HepG2 (cell line): Measurements from ENCODE around the gene EFNB1. TPM values are rescaled to one million over a fixed set of nuclear protein-coding genes. Genes with fewer than 3 reads are reported as not detected.

Source experiments
- ATAC-seq: fragments of 200-7000 bp; cut with Tn5 transposase; 3 replicates; pipeline ENCODE4 v1.9.1; 2020; ENCODE audit warnings: mild to moderate bottlenecking, moderate library complexity
- BruUV-seq: library from RNA; stranded (reverse); fragments of 400-500 nt; replicated peaks from 2 replicates; lab custom pipeline; 2021; lab: Mats Ljungman, UMichigan
- CTCF ChIA-PET: fragments of 300-600 bp; formaldehyde crosslinking; extraction: SDS; loops from one replicate; lab custom pipeline; 2021; ENCODE audit warnings: low total read pairs, inconsistent platforms, low intra/inter-chr PET ratio; lab: Yijun Ruan, JAX
- POLR2A ChIA-PET: fragments of 350-600 bp; sonication (Branson Sonifier 250); formaldehyde crosslinking; loops from one replicate; lab custom pipeline; 2020; ENCODE audit warnings: antibody characterized with exemption, inconsistent platforms; lab: Yijun Ruan, JAX
- DNase-seq: peaks from one replicate; pipeline ENCODE4 v3.0.0-alpha.2; 2015; ENCODE audit warnings: low spot score
- FAIRE-seq: peaks from 3 replicates; lab custom pipeline; 2011; peaks lifted over from hg19 to GRCh38; lab: Jason Lieb, UNC
- H2AFZ ChIP-seq: one replicate; pipeline ENCODE4 v1.6.1; 2011; ENCODE audit warnings: low read length, inconsistent platforms
- H3K27ac ChIP-seq: fragments of 300-600 bp; 3 replicates; pipeline ENCODE4 v1.8.0; 2011; ENCODE audit warnings: mixed run types, mild to moderate bottlenecking, mixed read lengths, low read length, inconsistent platforms; ENCODE audit not compliant: insufficient read depth; ENCODE audit errors: extremely low read length
- H3K27me3 ChIP-seq, 2 experiments: fragments of 200-600 bp in 1 of 2; 2 replicates in 1 of 2; 3 replicates in 1 of 2; pipeline versions ENCODE4 v1.6.0 to v1.8.0; 2011; ENCODE audit warnings: low read length in 2 of 2, mild to moderate bottlenecking in 2 of 2, moderate library complexity in 2 of 2, inconsistent platforms in 1 of 2; ENCODE audit not compliant: insufficient read depth in 2 of 2, control insufficient read depth in 1 of 2
- H3K36me3 ChIP-seq, 2 experiments: fragments of 200-600 bp in 1 of 2; replicated peaks in 1 of 2; 2 replicates in 1 of 2; 3 replicates in 1 of 2; pipeline versions ENCODE4 v1.5.1 to v1.8.0; 2011; ENCODE audit warnings: low read length in 2 of 2, inconsistent platforms in 1 of 2; ENCODE audit not compliant: insufficient read depth in 2 of 2, control insufficient read depth in 1 of 2
- H3K4me1 ChIP-seq: 2 replicates; pipeline ENCODE4 v1.5.1; 2012; ENCODE audit warnings: low read length, inconsistent platforms; ENCODE audit not compliant: insufficient read depth
- H3K4me2 ChIP-seq: 2 replicates; pipeline ENCODE4 v1.6.0; 2011; ENCODE audit warnings: low read depth, low read length, inconsistent platforms
- H3K4me3 ChIP-seq, 3 experiments: fragments of 200-600 bp in 1 of 3; sonication (generic), shearing (Covaris generic) in 1 of 3; replicated peaks in 1 of 3; 2 replicates each; pipeline ENCODE4 v1.5.1; 2011 to 2016; ENCODE audit warnings: low read length in 3 of 3, inconsistent platforms in 2 of 3, low read depth in 2 of 3, mild to moderate bottlenecking in 2 of 3, control low read depth in 1 of 3, mixed read lengths in 1 of 3; ENCODE audit not compliant: insufficient read depth in 1 of 3
- H3K79me2 ChIP-seq: one replicate; pipeline ENCODE4 v1.6.1; 2011; ENCODE audit warnings: low read length, inconsistent platforms; ENCODE audit not compliant: insufficient read depth
- H3K9ac ChIP-seq: 2 replicates; pipeline ENCODE4 v1.6.0; 2011; ENCODE audit warnings: mild to moderate bottlenecking, low read depth, low read length, inconsistent platforms; ENCODE audit not compliant: insufficient read depth
- H3K9me3 ChIP-seq: 2 replicates; pipeline ENCODE4 v1.5.1; 2012; ENCODE audit warnings: mild to moderate bottlenecking, low read length
- H4K20me1 ChIP-seq: 2 replicates; pipeline ENCODE4 v1.6.0; 2011; ENCODE audit warnings: inconsistent platforms, mild to moderate bottlenecking, low read length, moderate library complexity; ENCODE audit not compliant: insufficient read depth
- CTCF ChIP-seq: sonication (generic); formaldehyde crosslinking; IDR thresholded peaks from 2 replicates; pipeline ENCODE4 v1.5.0; 2020; ENCODE audit warnings: mild to moderate bottlenecking, missing genetic modification reagents, moderate library complexity
- HES4 ChIP-seq: sonication (generic); formaldehyde crosslinking; IDR thresholded peaks from 2 replicates; pipeline ENCODE4 v1.9.0; 2021; ENCODE audit warnings: mild to moderate bottlenecking, missing genetic modification reagents, borderline replicate concordance
- IRF1 ChIP-seq: sonication (generic); formaldehyde crosslinking; IDR thresholded peaks from 2 replicates; pipeline ENCODE4 v1.4.0; 2020; ENCODE audit warnings: low read depth, mild to moderate bottlenecking, missing genetic modification reagents
- MLXIP ChIP-seq: sonication (generic); formaldehyde crosslinking; IDR thresholded peaks from 2 replicates; pipeline ENCODE4 v1.9.0; 2021; ENCODE audit warnings: missing genetic modification reagents, borderline replicate concordance
- MTA3 ChIP-seq: sonication (generic); formaldehyde crosslinking; IDR thresholded peaks from 2 replicates; pipeline ENCODE4 v1.4.0; 2020; ENCODE audit warnings: missing genetic modification reagents
- NFIB ChIP-seq: sonication (generic); formaldehyde crosslinking; IDR thresholded peaks from 2 replicates; pipeline ENCODE4 v1.9.0; 2021; ENCODE audit warnings: missing genetic modification reagents, mild to moderate bottlenecking, borderline replicate concordance
- NFRKB ChIP-seq: fragments of 450-650 bp; IDR thresholded peaks from 2 replicates; pipeline ENCODE4 v1.6.1; 2017
- SMAD3 ChIP-seq: sonication (generic); formaldehyde crosslinking; IDR thresholded peaks from 2 replicates; pipeline ENCODE4 v1.4.0; 2020; ENCODE audit warnings: missing genetic modification reagents
- U2AF1 ChIP-seq: fragments of 200-400 bp; formaldehyde crosslinking; optimal IDR thresholded peaks from 2 replicates; pipeline ENCODE3; 2017; ENCODE audit warnings: mild to moderate bottlenecking, low read depth, low read length
- ZBTB44 ChIP-seq: sonication (generic); formaldehyde crosslinking; IDR thresholded peaks from 2 replicates; pipeline ENCODE4 v1.4.0; 2020; ENCODE audit warnings: missing genetic modification reagents
- ZNF235 ChIP-seq: sonication (generic); formaldehyde crosslinking; IDR thresholded peaks from 2 replicates; pipeline ENCODE4 v1.8.1; 2023; ENCODE audit warnings: mild to moderate bottlenecking, missing genetic modification reagents, borderline replicate concordance
- ZNF484 ChIP-seq: sonication (generic); formaldehyde crosslinking; IDR thresholded peaks from 2 replicates; pipeline ENCODE4 v1.5.1; 2020; ENCODE audit warnings: mild to moderate bottlenecking, low read depth, missing genetic modification reagents, borderline replicate concordance
- ZNF501 ChIP-seq: sonication (generic); formaldehyde crosslinking; IDR thresholded peaks from 2 replicates; pipeline ENCODE4 v1.5.1; 2020; ENCODE audit warnings: mild to moderate bottlenecking, moderate library complexity, missing genetic modification reagents
- ZNF512 ChIP-seq: sonication (generic); formaldehyde crosslinking; IDR thresholded peaks from 2 replicates; pipeline ENCODE4 v1.4.0; 2020; ENCODE audit warnings: mild to moderate bottlenecking, missing genetic modification reagents
- ZNF660 ChIP-seq: sonication (generic); formaldehyde crosslinking; IDR thresholded peaks from 2 replicates; pipeline ENCODE4 v1.5.1; 2020; ENCODE audit warnings: mild to moderate bottlenecking, low read depth, missing genetic modification reagents, borderline replicate concordance
- ZNF816 ChIP-seq: sonication (generic); formaldehyde crosslinking; IDR thresholded peaks from 2 replicates; pipeline ENCODE4 v1.8.0; 2022; ENCODE audit warnings: missing genetic modification reagents, mild to moderate bottlenecking, borderline replicate concordance
- ZSCAN30 ChIP-seq: sonication (generic); formaldehyde crosslinking; IDR thresholded peaks from 2 replicates; pipeline ENCODE4 v1.5.0; 2020; ENCODE audit warnings: mild to moderate bottlenecking, missing genetic modification reagents
- WGBS: methylation state at CpG from one replicate; pipeline ENCODE4 v1.1.6; 2017; ENCODE audit warnings: low lambda C conversion rate; 5-methylcytosine and 5-hydroxymethylcytosine counted together
- in situ Hi-C: cut with HindIII; loops from 2 replicates; pipeline ENCODE4 v1.10.0; 2017; ENCODE audit warnings: low pct_unique_long_range_greater_than_20kb; ENCODE audit not compliant: extremely low pct_ligation_motif_present
- intact Hi-C: fragments of 100-400 bp; cut with micrococcal nuclease; formaldehyde crosslinking; loops from one replicate; pipeline ENCODE4 v1.10.0; 2022; ENCODE audit not compliant: unreplicated experiment
- polyA plus RNA-seq, 8 experiments: library from polyadenylated mRNA; depleted of rRNA in 3 of 8; stranded (reverse) in 7 of 8; unstranded in 1 of 8; fragments of >200 nt; fragmentation: Illumina TruSeq in 4 of 8; extraction: Trizol in 4 of 8; gene quantifications; 2 replicates each; pipeline versions ENCODE4 v1.2.1 to v1.2.3, GENCODE V29; 2011 to 2016; ENCODE audit warnings: low read depth in 4 of 8, missing spikeins in 1 of 8, mixed read lengths in 1 of 8; ENCODE audit not compliant: insufficient read depth in 1 of 8
- total RNA-seq, 5 experiments: library from RNA; depleted of rRNA; stranded (reverse); fragments of >200 nt; fragmentation: Illumina TruSeq; extraction: Trizol; gene quantifications; 2 replicates each; pipeline ENCODE4 v1.2.3, GENCODE V29; 2016; ENCODE audit warnings: low read depth in 1 of 5

EFNB1 gene
- total and polyA plus RNA-seq, 2 of the 13 experiments (the other 11 are each of a cell fraction or from before 2014, with no cell fraction given), result 4.0 to 4.1 TPM

- H3K4me1 ChIP-seq, result peaks cover 9% of the 10 kb centered on the region
- 41% methylated on average over 3 of the region's 3 CpGs for WGBS
- TF ChIP-seq SMAD3 (CRISPR knock-in tag), result no peak
- no peak for TF ChIP-seq IRF1 (CRISPR knock-in tag)
- no peak for TF ChIP-seq U2AF1
- no peak for TF ChIP-seq ZNF816 (CRISPR knock-in tag)
- TF ChIP-seq NFIB (CRISPR knock-in tag), result no peak
- no peak for TF ChIP-seq MLXIP (CRISPR knock-in tag)
- no peak for TF ChIP-seq MTA3
- TF ChIP-seq ZNF484 (CRISPR knock-in tag), result no peak
- no peak for TF ChIP-seq ZBTB44 (CRISPR knock-in tag)
- no peak for TF ChIP-seq ZSCAN30 (CRISPR knock-in tag)
- no peak for TF ChIP-seq ZNF501
- TF ChIP-seq HES4, result no peak
- TF ChIP-seq ZNF660 (CRISPR knock-in tag), result no peak
- TF ChIP-seq ZNF512 (CRISPR knock-in tag), result no peak
- TF ChIP-seq CTCF (CRISPR knock-in tag), result no peak
- no peak for TF ChIP-seq ZNF235 (CRISPR knock-in tag)
- TF ChIP-seq NFRKB, result no peak
Observed at GRCh38 chrX:68874076-68874475, 45.3 kb downstream of the EFNB1 start.

More at GRCh38 chrX:68874076-68874475, 45.3 kb downstream of the EFNB1 start:
- H3K9ac ChIP-seq, result no peak overlapping the region
- H3K27ac ChIP-seq, result no peak overlapping the region
- no peak overlapping the region for H3K4me2 ChIP-seq
- ChIA-PET CTCF (no interaction called here), POLR2A (no interaction called here)
- no peaks in the 10 kb centered on the region for H4K20me1 ChIP-seq
- no peak overlapping the region for H2AFZ ChIP-seq
- in situ Hi-C loops (no loop called here), intact Hi-C loops (no loop called here)
- no peak overlapping the region for H3K4me3 ChIP-seq
- BruUV-seq, result no TSS peak
- FAIRE-seq (no peak), ATAC-seq (no peak), DNase-seq (no peak)
- no peaks in the 10 kb centered on the region for H3K27me3 ChIP-seq
- H3K79me2 ChIP-seq, result no peaks in the 10 kb centered on the region
- no peaks in the 10 kb centered on the region for H3K9me3 ChIP-seq
- no peaks in the 10 kb centered on the region for H3K36me3 ChIP-seq
